SKM-1 (cell line): Measurements from ENCODE around the gene C3orf70.

Source experiments
- DNase-seq: peaks from one replicate; lab custom pipeline; 2025; ENCODE audit not compliant: unreplicated experiment; lab: John Stamatoyannopoulos, UW

The C3orf70 gene, protein sequence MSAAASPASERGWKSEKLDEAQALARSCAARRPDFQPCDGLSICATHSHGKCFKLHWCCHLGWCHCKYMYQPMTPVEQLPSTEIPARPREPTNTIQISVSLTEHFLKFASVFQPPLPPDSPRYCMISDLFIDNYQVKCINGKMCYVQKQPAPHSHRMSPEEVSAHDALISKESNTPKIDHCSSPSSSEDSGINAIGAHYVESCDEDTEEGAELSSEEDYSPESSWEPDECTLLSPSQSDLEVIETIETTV

DNA sequence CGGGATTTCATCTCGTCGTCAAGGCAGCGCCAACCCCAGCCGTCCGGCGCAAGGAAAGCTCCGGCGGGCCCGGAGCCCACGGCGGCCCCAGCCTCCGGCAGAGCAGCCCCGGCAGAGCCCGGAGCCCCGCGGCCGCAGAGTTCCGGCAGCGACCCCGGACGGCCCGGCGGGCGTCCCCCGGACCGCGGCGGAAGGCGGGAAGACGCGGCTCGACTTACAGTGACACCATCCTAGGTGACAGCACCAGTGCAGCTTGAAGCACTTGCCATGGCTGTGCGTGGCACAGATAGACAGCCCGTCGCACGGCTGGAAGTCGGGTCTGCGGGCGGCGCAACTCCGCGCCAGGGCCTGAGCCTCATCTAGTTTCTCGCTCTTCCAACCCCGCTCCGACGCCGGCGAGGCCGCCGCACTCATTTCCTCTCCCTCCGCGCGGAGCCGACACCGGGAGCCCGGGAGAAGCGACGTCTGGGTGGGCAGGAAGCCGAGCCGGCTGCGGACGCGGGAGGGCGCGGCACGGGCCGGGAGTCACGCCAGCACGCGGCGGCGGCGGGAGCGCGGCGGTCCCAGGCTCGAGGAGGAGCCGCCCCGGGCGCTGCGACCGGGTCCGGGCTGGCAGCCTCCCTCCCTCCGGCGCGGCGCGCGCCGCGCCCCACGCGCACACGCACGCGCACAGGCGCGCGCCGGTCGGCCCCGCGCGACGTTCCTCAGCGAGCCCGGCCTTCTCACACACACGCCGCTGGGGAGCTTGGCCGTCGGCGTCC lies at the start of gene C3orf70:
Gene C3orf70, minus strand, starts transcription at position 651 of the 761 bp plus-strand sequence. Its CDS starts 237 bp downstream, at position 414.
- DNase-seq, result no peak

DNA sequence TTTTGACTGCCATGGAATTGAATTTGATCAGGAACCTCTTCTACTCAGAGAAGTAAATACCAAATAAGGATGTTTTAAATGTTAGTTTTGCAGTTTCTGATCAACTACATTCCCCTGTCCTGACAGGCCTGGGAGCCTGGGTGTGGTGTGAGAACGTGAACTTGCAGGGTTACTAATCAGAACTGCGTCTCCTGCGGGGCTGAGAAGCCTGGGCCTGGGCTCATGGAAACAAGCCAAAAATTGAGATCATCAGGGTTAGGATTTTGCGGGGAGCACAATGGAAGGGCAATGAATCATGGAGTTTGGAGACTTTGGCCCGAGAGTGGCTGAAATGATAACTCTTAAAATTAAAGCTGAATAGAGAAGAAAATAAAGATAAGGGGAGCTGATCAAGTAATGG lies 47.8 kb upstream of the C3orf70 start:
- DNase-seq, result no peak

DNA sequence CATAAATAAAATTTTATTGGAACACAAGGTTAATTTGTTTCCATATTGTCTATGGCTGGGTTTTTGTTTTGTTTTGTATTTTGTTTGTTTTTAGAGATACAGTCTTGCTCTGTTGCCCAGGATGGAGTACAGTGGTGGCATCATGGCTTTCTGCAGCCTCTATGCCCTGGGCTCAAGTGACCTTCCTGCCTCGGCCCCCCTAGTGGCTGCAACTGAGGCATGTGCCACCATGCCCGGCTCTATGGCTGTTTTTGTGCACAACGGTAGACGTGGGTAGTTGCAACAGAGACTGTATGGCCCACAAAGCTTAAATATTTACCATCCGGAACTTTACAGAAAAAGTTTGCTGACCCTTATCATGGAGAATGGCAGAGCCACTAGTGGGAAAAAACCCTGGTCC lies 46.8 kb upstream of the C3orf70 start:
- no peak for DNase-seq

DNA sequence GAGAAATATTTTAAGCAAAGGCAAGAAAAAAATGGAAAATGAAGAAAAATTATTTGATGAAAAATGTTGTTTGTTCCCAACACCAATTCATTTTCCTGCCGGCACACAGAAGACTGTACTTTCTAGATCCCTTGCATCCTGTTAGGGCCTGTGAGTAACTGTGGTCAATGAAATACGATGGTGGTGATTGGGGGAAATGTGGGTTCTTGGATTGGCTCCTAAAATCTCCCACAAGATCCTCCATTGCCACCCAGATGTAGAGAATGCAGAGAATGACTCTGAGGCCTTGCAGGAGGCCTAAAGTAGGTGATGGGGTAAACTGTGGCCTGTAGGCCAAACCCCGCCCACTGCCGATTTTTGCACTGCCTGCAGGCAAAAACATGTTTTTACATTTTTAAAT lies 46.3 kb upstream of the C3orf70 start:
- DNase-seq, result no peak

DNA sequence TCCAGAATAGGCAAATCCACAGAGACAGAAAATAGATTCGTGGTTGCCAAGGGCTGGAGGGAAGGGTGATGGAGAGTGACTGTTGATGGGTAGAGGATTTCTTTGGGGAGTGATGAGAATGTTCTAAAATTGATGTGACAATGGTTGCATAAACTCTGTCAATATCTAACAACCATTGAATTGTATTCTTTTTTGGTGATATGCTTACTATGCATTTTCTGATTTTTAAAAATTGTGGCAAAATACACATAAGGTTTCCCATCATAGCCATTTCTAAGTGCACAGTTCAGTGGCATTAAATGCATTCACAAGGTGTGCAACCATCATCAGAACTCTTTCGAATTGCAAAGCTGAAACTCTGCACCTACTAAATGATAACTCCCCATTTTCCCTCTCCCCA lies 44.2 kb upstream of the C3orf70 start:
- no peak for DNase-seq

DNA sequence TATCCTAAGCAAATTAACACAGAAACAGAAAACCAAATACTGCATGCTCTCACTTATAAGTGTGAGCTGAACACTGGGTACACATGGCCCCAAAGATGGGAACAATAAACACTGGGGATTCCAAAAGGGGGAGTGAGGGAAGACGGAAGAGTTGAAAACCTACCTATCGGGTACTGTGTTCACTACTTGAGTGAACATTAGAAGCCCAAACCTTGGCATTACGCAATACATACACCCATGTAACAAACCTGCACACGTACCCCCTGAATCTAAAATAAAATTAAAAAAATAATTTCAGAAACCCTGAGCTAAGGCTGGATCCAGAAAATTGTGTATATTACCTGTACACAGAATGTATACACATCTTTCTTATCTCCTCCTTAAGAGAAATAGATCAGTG lies 42.8 kb upstream of the C3orf70 start:
- DNase-seq, result no peak

DNA sequence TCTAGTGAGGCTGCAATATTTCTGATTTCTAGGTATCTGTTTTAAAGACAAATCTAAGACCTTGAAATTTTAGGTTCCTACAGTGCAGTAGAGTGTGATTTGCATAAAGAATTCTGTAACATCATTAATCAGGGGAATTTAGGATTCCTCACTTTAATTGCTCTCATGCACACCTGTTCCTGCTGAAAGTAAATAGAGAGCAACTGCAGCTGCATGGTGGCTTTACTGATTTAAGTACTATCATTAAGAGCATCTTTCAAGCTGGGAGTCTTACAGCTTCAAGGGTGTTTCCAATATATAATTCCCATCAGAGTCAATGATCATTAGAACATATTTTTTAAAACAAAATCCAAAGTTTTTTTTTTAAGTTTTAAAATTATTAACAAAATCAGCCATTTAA lies 36.0 kb upstream of the C3orf70 start:
- no peak for DNase-seq

DNA sequence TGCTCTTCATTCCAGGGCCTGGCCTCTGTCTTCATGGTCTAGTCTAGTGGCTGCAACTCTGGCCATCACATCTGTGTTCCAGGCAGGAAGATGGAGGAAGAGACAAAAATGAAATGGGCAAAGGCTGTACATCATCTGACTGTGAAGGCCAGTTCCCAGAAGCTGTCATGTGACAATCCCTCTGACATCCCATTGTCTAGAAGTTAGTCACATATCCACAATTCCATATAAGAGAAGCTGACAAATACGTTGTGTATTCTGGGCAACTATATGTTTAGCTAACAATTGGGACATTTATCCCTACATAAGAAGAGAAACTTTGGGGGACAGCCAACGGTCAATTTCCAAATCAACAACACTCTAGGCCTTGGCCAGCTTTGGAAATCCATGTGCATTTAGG lies 34.5 kb upstream of the C3orf70 start:
- no peak for DNase-seq

DNA sequence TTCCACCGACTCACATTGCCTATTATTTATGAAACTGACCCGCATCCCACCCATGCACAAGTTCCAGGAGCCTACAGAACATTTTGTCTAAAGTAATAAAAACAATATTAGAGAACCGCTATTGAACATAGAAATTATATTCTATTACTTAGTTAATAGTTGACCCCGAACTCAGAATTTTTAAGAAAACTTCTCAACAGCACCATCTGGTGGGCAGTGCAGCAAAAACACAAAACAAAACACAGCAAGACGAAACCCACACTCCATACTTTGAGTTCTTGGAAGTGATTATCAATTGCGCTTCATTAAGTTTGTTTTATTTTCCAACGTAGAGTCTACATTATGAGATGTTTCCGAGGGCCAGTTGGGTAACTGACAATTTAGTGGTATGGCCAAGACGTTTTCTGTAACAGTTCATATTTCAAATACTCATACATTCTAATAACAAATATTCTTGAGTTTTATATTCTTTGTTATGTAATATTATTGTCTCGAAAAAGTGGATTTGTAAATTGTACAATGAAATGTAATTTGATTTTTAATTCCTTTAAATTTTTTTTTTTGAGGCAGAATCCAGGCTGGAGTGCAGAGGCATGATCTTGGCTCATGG lies 24.0 kb upstream of the C3orf70 start:
- DNase-seq, result peak; percentile 7

DNA sequence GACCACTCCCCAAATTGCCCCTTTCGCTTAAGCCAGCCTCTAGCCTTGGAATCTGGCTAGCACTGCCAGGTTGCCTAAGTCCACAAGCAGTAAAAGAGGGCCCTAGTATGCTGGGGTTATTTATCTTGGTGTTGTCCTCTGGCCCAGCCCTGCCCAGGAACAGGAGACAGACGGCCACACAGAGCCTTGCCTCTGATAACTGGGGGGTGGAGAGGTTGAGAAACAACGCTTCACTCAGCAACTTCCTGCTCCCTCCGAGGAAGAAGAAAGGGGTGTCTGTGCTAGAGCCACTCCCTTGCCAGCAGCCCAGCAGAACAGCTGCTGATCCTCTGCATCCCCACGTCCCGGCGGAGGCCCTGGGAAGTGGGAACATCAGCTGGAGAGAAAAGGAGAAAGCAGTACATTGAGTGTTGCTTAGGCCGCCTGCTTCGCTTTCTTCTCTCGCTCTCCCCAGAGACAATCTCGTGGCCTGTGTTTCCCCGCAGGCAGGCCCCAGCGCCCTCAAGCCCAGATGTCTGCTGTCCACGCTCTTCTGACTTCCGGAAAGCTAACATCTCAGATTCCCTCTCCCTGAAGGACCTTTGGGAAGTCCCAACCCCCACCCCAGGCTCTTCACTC lies 22.6 kb upstream of the C3orf70 start:
- peak; percentile 64 for DNase-seq

DNA sequence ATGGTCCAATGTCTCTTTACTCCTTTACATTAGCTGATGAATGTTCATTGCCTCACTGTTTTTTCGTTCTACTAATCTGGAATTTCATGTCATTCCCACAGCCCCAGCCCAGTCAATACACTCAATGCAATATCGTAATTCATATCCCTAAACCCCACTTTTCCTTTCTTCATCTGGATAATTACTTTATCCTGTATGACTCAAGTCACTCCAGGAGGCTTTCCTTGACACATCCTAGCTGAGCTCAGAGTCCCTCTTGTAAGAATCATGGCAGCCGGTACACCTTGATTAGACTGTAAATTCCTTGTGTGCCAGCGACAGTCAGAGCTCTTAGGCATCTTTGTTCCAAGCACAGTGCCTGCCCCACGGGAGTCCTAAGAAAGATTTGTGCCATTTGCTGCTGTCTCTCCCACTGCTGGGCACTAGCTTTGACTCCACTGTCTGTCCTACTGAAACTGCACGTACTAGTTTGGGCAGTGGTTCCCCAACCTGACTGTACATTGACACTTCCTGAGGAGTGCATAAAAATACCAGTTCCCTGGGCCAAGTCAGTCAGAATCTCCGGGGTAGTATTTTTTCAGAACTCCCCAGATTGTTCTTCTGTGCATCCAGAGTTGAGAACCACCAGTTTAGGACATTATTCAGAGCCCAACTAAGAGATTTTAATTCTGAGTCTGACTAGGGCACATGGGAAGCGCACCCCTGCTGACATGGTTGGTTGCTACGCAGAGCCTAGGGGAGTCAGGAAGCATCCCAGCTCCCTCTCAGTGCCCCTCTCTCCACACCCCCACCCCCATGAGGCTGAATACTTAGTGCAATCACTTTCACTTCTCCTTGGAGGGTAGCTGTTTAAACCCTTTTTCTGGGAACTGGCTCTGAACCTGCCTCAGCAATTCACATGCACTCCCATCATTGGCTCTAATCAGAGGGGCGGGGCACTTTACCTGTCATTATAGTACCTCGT lies 19.5 kb upstream of the C3orf70 start:
- no peak for DNase-seq

DNA sequence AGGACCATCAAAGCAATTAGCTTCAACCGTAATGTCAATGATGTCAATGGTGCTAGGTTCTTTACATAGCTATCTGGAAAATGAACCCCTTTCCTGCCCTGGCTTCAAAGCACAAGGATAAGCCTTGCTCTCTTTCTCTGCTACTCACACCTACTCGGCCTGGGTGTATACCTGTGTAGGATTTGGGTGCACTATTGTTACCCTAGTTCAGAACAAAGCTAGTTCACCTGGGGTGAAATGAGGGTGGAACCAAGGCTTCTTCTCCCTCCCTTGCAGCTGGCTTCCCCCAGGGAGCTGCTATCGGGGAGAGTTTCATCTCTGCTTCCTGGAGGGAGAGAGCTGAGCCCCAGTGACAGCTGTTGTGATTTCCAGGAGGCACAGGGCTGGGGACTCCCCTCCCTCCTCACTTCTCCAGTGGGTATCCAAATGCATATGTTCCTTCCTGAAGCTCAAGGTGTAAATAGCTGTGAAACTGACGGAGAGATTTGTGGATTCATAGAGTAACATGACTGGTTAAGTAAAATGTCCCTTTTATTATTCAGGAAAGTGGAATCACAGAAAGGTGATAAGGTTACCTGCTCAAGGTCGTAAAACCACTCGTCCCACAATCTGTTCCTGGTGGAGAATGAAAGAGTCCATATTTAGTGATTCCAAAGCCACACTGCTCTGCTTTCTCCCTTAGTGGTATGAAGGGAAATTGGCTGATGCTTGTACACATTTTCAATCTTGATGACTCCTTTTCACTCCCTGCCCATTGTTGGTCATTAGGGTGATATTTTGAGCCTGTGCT lies 11.8 kb upstream of the C3orf70 start:
- DNase-seq, result no peak

DNA sequence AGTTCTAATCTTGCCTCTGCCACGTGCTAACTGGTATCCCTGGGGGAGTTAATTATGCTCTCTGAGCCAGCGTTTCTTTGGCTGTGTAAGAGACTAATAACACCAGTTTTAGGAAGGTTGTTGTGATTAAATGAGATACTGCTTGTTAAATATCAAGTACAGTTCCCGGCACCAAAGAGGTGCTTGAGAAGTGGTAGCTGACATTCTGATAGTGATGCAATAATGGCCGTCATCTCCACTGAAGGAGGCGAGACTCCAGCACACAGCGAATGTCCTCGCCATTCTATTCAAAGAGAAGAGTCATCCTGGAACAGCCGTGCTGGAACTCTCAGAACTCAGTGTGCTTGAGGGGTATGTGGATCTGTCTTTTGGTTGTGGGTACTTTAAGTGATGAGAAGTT lies 9.8 kb upstream of the C3orf70 start:
- DNase-seq, result no peak

DNA sequence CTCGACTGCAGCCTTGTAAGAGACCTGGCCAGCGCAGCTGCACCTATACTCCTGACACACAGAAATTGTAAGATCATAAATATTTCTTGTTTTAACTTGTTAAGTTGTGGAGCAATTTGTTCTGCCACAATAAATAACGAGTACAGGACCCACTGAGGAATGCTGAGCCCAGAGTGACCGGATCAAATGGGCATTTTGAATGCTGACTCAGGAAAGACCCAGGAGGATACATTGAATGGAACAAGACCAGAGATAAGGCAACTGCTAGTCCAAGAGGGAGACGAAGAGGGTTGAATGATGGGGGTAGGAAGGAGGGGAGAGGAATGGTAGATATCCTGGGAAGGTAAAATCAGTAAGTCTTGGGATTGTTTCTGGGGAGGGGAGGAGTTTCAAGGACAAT lies 8.9 kb upstream of the C3orf70 start:
- DNase-seq, result no peak

DNA sequence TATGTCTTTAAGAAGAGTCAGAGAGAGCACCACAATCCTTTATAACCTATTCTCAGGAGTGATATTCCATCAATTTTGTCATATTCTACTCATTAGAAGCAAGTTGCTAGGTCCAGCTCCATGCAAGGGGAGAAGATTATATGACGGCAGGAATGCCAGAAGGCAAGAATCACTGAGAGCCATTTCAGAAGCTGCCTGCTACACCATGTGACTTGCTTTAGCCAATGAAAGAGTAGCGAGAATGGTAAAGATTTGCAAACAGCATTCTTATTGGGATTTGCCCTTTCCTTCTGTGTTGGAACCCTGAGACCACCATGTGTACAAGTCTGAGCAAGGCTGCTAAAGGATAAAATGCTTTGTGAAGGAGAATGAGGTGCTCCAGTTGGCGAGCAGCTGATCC lies 4.5 kb upstream of the C3orf70 start:
- no peak for DNase-seq

DNA sequence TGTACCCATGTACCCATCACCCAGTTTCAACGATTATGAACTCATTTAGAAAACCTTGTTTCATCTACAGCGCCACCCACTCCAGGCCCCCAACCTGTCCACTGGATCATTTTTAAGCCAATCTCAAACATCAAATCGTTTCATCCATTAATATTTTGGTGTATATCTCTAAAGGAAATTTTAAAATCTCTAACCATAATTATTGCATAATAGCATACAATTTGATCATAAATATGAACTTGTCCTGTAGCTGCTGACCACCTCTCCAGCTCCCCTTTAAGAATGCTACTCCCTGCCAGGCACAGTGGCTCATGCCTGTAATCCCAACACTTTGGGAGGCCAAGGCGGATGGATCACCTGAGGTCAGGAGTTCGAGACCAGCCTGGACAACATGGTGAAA lies 2.8 kb upstream of the C3orf70 start:
- no peak for DNase-seq

DNA sequence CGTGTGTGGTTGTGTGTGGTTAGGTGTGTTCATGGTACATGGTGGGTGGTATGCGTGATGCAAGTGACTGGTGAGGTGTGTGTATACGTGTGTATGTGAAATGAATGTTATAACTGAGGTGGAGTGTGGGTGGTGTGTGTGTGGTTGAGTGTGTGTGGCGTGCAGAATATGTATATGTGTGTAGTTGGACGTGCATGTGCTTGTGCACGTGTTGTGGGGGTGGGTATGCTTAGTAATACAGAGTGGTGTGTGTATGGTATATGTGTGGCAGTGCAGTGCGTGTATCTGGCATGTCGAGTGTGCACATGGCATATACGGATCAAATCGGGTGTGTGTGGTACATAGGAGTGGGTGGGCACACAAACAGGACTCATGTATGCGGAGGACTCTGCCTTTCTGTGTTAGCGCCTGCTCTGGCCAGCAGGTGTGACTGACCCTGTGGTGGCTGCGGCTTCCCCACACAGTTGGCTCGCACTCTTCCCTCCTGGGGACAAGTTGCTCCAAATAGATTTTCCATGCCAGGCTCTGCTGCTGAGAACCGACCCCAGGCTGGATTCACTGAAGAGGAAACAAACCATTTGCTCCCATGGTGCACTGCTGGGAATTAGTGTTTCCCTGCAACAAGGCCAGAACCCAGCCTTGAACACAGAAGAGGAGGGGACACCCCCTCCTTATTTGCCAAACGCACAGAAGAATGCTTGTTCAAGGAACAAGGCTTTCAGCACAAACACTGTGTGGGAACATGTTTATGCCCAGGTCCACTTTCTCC lies 1.2 kb upstream of the C3orf70 start:
- no peak for DNase-seq

DNA sequence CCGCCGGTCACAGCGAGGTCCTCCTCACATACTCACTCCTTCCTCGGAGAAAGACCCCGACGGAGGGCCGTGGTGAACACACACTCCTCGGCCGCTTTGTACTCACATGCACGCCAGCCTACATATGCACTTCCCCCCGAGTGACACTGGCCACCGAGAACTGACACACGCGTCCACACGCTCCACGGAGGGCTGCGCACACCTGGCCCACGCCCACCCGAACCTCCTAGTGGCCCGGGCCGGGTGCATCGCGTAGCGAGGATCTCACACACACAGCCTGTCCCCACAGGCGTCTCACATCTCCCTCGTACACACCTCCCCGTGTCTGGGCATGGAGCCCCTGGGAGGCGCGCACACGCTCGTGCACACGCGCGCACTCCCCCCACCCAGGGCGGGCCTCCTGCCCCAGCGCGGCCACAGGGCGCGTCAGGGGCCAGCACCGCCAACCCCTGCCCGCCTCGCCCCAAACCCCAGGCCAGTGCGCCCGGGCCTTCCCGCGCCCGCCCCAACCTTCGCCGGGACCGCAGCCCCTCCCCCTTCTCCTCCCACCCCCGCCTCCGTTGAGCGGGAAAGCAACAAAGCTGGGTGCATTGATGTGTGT lies 411 bp upstream of the C3orf70 start:
- DNase-seq, result no peak

DNA sequence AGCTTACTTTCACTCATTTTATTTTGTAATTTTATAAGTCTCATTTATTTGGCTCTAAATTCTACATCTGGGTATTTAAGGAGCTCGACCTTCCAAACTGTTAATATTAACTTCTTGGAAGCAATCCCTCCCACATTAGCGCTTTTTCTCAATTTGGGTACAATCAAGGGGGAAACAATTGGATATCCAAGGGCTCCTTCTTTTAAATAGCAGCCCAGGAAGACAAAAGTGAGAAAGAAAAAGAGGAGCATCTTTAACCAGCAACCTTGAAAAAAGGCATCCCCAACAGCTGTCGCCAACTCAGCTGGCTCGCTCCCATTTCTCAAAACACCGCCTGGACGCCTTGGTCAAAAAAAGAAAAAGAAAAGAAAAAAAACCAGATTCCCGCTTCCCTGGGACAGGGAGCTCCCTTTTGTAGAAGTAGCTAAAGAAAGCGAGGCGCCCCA lies 873 bp downstream of the C3orf70 start:
- no peak for DNase-seq
